Embryonic facial prominence (tissue), 1 donor: Measurements from ENCODE around the gene GGT7.
"Not testable (repeated sequence)": the region's sequence is repeated elsewhere in the genome, so short reads cannot be mapped to it uniquely, and the experiment has no call there.

ENCODE experiments used
- DNase-seq: peaks from one replicate; pipeline ENCODE4 v3.0.0-alpha.2; 2016; ENCODE audit errors: extremely low spot score

GGT7 gene, protein sequence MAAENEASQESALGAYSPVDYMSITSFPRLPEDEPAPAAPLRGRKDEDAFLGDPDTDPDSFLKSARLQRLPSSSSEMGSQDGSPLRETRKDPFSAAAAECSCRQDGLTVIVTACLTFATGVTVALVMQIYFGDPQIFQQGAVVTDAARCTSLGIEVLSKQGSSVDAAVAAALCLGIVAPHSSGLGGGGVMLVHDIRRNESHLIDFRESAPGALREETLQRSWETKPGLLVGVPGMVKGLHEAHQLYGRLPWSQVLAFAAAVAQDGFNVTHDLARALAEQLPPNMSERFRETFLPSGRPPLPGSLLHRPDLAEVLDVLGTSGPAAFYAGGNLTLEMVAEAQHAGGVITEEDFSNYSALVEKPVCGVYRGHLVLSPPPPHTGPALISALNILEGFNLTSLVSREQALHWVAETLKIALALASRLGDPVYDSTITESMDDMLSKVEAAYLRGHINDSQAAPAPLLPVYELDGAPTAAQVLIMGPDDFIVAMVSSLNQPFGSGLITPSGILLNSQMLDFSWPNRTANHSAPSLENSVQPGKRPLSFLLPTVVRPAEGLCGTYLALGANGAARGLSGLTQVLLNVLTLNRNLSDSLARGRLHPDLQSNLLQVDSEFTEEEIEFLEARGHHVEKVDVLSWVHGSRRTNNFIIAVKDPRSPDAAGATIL

DNA sequence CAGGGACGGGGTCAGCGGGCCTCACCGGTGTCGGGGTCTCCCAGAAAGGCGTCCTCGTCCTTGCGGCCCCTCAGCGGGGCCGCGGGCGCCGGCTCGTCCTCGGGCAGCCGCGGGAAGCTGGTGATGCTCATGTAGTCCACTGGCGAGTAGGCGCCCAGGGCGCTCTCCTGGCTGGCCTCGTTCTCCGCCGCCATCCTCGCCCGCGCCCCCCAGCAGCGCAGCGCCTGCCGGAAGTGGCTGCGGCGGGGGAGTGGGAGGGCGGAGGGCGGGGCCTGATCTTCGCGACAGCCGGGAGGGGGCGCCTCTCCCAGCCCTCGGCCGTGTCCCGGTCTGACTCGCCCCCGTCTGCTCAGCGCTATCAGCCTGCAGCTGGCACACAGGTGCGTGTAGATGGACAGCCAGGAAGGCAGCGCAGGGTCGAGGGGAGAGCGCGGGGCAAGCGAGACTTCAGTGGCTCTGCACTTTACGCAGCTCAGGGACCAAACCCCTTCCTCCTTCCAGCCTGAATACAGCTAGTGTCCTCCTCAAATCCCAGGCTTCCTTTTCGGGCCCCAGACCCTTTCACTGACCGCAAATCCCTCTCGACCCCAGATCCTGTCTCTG, at the start of gene GGT7:
Gene GGT7 (minus strand): TSS at position 235 of the 603 bp plus-strand sequence. CDS start 41 bp downstream, at position 194.
- no peak for DNase-seq

DNA sequence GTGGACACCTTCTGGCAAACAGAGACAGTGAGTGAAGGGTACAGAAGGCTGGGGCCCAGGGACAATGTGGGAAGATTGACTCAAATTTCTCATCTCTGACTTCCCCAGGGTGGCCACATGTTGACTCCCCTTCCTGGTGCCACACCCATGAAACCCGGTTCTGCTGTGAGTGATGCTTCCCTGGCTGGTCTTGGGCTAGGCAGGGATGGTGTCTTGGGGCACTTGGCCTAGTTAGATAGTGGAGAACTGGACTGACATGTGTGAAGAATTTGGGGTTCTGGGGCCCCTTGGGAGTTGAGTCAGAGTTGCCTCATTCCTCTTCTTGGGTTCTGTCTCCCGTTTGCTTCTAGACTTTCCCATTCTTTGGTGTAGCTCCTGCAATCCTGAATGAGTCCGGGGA, 48.8 kb upstream of the GGT7 start:
- no peak for DNase-seq

DNA sequence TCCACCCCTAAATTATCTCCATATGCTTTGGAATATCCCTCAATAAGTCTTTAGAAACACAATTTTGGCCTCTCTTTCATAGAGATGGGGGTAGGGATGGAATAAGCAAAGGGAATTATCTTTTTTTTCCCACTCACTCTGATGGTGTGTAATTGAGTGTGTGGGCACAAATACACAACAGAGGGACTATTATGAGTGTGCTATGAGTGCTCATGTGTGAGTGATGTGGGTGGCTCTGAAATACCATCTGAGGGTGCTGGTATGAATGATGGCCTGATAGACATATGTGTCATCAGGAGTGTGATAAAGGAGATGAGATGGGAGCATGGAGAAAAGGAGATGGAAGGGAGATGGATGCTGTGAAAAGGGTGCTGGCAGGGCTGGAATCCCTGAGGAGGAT, 47.4 kb upstream of the GGT7 start:
- DNase-seq, result no peak

DNA sequence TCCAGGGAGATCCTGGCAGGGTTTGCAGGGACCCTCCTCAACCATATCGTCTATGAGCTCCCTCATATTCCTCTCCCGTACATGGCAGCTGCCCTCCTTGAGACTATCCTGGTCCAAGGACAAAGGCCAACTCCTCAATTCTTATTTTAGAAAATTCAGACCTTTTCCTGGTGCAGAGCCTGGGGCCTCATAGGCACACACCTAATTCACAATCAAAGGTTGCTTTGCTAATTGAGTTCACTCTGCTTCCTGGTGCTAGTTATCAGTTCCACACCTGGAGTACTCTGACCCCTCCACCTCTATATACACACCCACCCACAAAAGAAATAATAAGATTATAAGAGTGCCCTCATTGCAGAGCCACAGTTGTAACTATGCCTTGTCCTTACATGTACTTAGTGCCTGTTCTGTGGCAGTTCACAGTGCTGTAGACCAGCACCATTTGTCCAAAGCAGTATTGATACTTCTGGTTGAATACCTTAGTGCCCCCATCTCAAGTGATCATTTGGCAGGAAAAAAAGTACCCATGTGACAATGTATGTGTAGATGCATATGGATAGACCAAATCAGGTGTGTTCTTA, 44.2 kb upstream of the GGT7 start:
- no peak for DNase-seq

DNA sequence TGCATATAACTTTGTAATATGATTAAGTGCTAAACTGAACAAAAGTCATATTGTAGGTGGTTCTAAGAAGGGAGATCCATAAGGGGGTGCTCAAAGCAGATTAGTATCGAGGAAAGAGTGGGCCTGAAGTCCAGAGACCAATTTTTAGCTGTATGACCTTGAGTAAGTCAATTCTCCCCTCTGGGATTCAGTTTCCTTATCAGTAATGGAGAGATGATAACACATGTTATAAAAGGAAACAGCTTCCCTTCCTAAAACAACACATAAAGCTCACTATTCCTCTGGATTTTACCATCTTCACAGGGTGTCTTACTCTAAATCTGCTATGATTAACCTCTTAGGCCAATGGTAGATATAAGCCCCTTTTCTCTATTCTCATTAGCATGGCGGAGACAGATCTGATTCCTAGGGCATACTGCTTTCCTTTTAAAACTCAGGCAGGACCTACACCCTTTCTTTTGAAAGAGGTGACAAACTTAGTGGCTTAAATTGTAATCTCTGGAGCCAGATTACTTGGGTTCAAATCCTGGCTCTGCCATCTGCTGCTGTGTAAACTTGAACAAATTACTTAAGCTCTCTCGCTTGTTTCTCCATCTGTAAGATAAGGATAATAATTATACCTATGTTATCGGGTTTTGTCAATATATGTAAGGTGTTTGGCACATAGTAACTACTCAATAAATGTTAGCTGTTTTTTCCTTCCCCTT, 43.2 kb upstream of the GGT7 start:
- no peak for DNase-seq

DNA sequence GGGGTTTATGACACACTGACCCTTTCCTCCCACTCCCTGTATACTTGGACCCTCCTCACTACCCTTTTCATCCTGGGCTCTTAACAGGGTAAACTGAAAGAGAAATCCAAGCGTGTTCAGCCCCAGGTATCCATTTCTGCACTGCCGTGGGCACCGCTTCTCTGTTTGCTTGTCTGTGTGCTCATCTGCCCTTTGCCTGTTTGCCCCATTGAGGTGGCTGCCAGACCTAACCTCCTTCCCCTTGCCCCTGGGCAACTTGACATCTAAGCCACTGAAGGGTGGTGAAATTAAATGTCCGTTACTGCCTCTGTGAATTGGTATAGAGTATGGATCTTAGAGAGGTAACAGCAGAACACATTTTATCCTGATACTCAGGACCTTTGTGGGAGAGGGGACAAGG, 42.5 kb upstream of the GGT7 start:
- DNase-seq, result no peak

DNA sequence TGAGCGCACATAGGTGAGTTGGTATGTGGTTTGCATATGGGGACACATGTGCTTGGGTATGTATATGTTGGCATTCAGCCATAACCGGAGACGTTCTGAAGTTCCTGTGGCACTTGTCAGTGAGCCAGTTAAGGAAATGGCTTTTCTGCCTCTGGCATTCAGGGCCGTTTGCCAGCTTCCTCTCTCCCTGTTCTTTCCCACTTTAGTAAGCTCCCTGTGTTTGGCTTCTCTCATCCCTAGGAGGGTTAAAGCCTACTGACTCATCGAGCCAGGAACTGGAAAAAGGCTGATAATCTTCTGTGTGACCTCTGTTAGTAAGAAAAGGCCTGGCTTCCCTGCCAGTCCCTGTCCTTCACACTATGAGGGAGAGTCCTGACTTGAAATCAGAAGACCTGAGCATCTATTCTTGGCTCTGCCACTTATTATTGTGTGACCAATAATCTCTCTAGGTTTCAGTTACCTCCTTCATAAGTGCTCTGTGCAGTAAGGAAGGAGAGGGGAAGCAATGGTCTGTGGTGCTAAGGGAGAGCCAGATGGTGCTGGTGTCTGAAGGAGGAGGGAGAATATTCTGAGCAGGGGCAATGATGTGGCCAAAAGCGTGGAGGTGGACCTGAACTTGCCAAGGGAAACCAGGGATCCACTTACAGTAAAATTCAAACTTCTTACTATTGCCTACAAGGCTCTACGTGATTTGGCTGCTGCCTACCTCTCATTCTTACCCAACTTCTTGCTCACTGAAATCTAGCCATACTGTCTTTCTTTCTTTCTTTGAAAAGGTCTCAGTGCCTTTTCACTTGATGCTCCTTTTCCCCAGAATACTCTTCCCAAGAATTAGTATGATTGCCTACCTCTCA, 35.2 kb upstream of the GGT7 start:
- DNase-seq, result no peak

DNA sequence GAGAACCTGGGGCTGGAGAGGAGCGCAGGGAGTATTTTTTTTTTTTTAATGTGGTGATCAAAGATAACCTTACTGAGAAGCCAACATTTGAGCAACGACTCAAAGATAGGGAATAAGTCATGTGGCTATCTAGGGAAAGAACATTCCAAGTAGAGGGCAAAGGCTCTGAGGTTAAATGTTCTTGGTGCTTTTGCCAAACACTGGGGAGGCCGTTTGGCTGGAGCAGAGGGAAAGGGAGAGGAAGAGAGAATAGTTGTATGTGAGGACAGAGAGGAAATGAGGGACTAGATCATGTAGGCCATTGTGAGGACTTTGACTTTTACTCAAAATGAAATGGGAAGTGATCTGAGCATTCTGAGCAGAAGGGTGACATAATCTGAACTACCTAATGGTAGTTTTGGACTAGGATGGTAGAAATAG, 31.6 kb upstream of the GGT7 start:
- no peak for DNase-seq

DNA sequence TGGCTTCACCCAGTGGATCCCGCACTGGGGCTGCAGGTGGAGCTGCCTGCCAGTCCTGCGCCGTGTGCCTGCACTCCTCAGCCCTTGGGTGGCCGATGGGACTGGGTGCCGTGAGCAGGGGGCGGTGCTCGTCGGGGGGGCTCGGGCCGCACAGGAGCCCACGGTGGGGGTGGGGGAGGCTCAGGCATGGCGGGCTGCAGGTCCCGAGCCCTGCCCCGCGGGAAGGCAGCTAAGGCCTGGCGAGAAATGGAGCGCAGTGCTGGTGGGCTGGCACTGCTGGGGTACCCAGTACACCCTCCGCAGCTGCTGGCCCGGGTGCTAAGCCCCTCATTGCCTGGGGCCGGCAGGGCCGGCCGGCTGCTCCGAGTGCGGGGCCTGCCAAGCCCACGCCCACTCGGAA, 26.1 kb upstream of the GGT7 start:
- DNase-seq, result not testable (repeated sequence)

DNA sequence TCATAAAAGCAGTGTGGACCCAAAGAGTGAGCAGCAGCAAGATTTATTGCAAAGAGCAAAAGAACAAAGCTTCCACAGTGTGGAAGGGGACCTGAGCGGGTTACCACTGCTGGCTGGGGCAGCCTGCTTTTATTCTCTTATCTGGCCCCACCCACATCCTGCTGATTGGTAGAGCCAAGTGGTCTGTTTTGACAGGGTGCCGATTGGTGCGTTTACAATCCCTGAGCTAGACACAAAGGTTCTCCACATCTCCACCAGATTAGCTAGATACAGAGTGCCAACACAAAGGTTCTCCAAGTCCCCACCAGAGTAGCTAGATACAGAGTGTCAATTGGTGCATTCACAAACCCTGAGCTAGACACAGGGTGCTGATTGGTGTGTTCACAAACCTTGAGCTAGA, 25.5 kb upstream of the GGT7 start:
- not testable (repeated sequence) for DNase-seq

DNA sequence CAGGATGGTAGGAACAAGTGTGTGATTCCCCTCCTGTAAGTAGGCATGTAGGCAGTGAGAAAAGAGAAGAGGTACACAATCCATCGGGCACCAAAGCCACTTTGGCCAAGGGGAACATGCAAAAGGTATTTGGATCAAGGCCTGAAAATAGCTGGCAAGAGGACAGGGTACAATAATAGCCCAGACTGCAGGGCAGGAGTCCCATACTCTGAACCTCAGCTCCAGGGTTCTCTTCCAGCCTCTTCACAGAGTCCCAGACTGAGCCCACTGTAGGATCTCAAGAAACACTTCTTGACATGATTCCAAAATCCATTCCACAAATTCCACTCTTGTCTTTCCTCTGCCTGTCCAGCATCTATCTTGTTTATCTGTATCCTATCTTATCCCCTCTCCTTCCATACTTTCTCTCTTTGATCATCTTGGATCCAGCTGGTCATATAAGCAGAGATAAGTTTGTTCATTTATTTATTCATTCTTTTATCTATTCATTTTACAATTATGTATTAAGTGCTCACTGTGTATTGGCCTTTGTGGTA, 23.5 kb upstream of the GGT7 start:
- no peak for DNase-seq

DNA sequence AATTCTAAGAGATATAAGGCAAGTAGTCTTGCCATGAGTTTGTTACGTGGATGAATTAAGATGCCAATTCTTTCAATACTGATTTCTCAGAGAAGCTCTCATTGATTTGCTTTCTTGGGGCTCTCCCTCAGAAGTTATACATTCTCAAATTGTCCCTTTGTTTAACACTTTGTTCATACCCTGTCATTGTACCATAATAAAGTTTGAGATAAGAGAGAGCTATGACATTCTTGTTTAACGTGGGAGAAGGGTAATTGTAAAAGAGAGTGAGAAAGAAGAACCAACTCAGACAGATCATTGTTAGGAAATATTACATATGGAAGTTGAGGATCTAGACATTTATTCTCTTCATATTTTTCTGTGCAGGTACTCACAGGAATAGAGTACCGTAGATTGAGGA, 22.8 kb upstream of the GGT7 start:
- DNase-seq, result no peak

DNA sequence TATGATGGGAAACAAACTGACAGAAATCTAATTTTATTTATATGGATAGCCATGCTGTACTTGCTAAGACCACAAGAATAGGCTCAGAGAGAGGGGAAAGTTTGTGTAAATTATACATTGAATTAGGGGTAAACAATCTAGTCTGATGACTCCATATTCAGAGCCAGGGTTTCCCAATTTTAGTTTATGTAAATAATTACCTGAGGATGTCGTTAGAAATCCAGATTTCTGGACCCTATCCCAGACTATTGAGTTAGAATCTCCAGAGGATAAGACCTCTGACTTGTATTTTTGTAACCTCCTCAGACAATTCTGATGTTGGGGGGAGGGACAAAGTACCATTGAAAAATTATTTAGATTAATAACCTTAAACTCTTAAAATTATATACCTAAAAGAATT, 22.1 kb upstream of the GGT7 start:
- no peak for DNase-seq

DNA sequence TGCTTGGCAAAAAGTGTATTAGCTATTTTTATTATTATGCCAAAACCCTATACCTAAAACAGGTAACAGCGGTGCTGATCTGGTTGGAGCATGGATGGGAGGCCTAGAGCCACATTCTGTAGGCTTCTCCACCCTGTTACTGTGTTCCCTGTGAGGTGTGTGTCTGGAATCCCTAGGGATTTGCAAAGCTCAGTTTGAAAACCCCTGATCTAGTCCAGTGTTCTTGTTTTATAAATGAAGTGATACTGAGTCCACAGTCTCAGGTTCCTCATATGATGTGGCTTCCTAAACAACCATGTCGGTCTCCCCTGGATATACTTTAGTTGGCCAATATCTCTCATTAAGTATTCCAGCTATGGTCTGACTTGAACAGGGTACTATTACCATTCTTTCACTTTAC, 20.0 kb upstream of the GGT7 start:
- DNase-seq, result no peak

DNA sequence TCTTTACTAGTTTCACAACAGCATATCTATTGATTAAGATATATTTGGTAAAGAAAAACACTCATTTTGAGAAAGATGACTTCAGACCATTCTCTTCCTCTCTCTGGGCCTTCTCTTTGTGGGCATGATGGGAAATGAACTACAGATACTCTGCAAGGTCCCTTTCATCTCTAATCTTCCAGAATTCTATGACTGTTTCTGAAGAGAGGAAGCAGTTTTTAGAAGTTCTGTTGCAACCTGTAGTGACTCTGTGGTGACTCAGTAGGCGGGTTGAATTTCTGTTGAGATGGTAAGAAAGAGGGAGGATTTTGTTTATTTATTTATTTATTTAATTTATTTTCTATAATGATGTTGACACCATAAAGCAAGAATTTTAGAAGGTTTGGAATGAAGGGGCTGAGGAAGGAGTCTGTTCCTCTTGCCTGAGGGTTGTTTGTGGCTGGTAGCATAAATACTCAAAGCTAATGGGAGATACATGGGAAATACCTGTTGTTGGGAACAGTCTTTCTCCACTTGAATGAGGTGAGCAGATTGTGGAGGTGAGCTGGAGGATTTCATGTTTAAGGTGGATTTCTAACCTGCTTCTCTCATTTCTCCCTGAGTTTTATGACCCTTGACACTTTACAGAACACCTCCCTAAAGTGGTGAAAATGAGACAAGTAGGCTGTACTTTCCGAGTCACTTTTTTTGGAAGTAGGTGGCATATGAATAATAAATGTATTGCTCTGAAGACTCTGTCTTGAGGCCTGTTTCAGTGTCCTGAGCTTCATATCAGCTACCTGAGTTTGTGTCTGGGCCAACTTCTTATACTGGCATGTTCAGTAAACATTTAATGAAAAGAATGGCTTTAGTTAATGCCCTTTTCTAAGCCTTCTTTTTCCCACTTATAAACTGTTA, 18.8 kb upstream of the GGT7 start:
- no peak for DNase-seq

DNA sequence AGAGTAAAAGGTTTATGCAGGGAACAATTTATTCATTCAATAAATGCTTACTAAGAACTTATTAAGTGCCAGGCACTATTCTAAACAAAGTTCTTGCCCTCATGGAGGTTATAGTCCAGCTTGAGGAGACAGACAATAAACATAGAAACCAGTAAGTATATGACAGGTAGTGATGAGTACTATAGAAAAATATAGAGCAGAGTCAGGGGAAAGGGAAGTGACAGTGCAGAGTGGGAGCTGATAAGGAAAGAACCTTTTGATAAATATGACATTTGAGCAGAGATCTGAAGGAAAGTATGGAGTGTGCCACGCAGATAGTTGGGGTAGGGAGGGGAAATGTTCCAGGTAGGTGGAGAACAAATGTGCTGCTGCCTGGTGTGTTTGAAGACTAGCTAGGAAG, 15.8 kb upstream of the GGT7 start:
- no peak for DNase-seq

DNA sequence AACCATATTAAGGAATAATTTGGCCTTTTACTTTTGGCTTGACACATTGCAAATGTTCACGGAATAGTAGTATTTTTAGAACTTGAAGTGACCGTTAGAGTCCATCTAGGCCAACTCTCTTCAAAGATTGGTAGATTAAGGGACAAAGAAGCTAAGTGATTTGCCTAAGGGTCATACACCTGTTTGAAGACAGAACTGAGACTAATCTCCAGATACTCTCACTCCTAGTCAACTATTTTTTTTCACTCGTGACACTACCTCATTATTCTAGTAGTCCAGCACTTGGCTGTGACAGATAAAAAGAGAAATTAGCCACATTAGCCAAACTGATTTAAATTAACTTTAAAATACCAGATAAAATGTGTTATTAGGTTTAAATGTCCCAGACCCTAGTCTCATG, 14.4 kb upstream of the GGT7 start:
- no peak for DNase-seq

DNA sequence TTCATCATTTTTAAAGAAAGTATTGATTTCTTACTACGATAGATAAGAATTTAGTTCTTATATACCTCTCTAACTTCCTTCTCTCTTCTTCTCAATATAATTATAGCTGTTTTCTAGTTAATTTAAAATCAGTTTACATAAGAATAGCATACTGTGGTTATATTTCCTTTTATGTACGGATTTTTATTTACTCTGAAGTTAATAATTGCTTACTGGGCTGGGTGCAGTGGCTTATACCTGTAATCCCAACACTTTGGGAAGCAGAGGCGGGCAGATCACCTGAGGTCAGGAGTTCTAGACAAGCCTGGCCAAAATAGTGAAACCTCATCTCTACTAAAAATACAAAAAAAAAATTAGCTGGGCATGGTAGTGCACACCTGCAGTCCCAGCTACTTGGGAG, 13.5 kb upstream of the GGT7 start:
- DNase-seq, result no peak

DNA sequence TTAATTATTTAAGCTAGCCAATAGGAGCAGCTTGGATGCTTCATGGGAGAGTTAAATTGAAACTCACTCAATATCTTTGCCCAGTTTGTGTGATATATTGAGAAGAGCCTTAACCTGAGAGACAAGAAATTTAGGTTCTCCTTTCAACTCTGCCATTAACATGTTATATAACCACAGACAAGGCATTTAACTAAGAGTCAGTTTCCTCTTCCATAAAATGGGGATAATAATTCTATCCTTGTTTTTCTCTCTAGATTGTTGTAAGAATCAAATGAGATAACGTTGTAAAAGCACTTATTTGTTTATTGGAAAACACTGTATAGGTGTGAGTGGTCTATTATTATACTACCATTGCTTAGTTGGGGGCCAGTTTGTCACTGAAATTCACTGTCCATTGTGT, 11.6 kb upstream of the GGT7 start:
- no peak for DNase-seq

DNA sequence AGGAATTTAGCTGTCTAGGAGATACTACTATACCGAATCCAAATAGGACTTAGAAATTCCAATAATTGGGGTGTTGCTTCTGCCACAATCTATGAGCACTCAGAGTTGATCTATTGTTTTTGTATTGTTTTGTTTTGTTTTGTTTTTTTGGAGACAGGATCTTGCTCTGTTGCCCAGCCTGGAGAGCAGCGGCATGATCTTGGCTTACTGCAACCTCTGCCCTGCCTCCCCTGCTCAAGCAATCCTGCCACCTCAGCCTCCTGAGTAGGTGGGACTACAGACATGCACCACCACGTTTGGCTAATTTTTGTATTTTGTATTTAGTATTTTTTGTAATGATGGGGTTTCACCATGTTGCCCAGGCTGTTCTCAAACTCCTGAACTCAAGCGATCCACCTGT, 11.2 kb upstream of the GGT7 start:
- no peak for DNase-seq
